T-helper 1 cell treated with Interleukin-12 subunit alpha and Interleukin-12 subunit beta and Interleukin-4 antibody, amounts not matched to agents 30 ng/mL and 1 ng/mL, for 36 hours (primary cell): ENCODE results near the gene DLK1. TPM values are rescaled to one million over a fixed set of nuclear protein-coding genes. Genes with fewer than 3 reads are reported as not detected.

ENCODE experiments used
- intact Hi-C: fragments of 100-400 bp; cut with micrococcal nuclease; formaldehyde crosslinking; loops from one replicate; pipeline ENCODE4 v1.15.1; 2024
- total RNA-seq: library from RNA; stranded (reverse); gene quantifications from 2 replicates; pipeline ENCODE4 v1.2.3, GENCODE V29; 2022

The DLK1 gene
- total RNA-seq, 1 donor from 2014 or later, result not detected

GRCh38 chr14:100733152-100733850 lies 6.6 kb downstream of the DLK1 start:
- intact Hi-C loops, result no loop called here

GRCh38 chr14:100734031-100734990 lies 7.6 kb downstream of the DLK1 start:
- intact Hi-C loops, result no loop called here

- intact Hi-C loops, result no loop called here
These were observed 8.6 kb downstream of the DLK1 start for GRCh38 chr14:100735271-100735670.

GRCh38 chr14:100736269-100737180 lies 9.8 kb downstream of the DLK1 start:
- intact Hi-C loops, result no loop called here

GRCh38 chr14:100737526-100737925 lies 10.8 kb downstream of the DLK1 start:
- intact Hi-C loops, result no loop called here

- intact Hi-C loops, result no loop called here
These were observed 11.6 kb downstream of the DLK1 start for GRCh38 chr14:100738269-100738691.

GRCh38 chr14:100738704-100739131 lies 12.0 kb downstream of the DLK1 start:
- intact Hi-C loops, result no loop called here

- intact Hi-C loops, result no loop called here
These were observed 12.6 kb downstream of the DLK1 start for GRCh38 chr14:100739306-100739705.

GRCh38 chr14:100740196-100740825 lies 13.6 kb downstream of the DLK1 start:
- intact Hi-C loops, result no loop called here

- intact Hi-C loops, result no loop called here
These were observed 14.2 kb downstream of the DLK1 start for GRCh38 chr14:100740929-100741328.

GRCh38 chr14:100741966-100742365 lies 15.3 kb downstream of the DLK1 start:
- intact Hi-C loops, result no loop called here

GRCh38 chr14:100746326-100746725 lies 19.6 kb downstream of the DLK1 start:
- intact Hi-C loops, result no loop called here

- intact Hi-C loops, result no loop called here
These were observed 20.4 kb downstream of the DLK1 start for GRCh38 chr14:100747021-100747586.

- intact Hi-C loops, result no loop called here
These were observed 21.0 kb downstream of the DLK1 start for GRCh38 chr14:100747736-100748135.

GRCh38 chr14:100748403-100748802 lies 21.7 kb downstream of the DLK1 start:
- intact Hi-C loops, result no loop called here

GRCh38 chr14:100748944-100749343 lies 22.3 kb downstream of the DLK1 start:
- intact Hi-C loops, result no loop called here

GRCh38 chr14:100749967-100750597 lies 23.4 kb downstream of the DLK1 start:
- intact Hi-C loops, result no loop called here

GRCh38 chr14:100750762-100751699 lies 24.3 kb downstream of the DLK1 start:
- intact Hi-C loops, result no loop called here

- intact Hi-C loops, result no loop called here
These were observed 27.3 kb downstream of the DLK1 start for GRCh38 chr14:100754020-100754419.
